Endothelial cell (in vitro differentiated cells): Measurements from ENCODE around the gene STARD8. TPM values are rescaled to one million over a fixed set of nuclear protein-coding genes. Genes with fewer than 3 reads are reported as not detected.

Experiments
- DNase-seq: peaks from one replicate; pipeline ENCODE4 v3.0.0; 2021; ENCODE audit warnings: low spot score
- H3K27ac Mint-ChIP-seq: one replicate; pipeline ENCODE4 v1.8.0; 2021; ENCODE audit warnings: mixed read lengths, inconsistent platforms; ENCODE audit not compliant: unreplicated experiment
- H3K27me3 Mint-ChIP-seq: one replicate; pipeline ENCODE4 v1.8.0; 2021; ENCODE audit warnings: mild to moderate bottlenecking, moderate library complexity, mixed read lengths, inconsistent platforms; ENCODE audit not compliant: unreplicated experiment
- H3K36me3 Mint-ChIP-seq: one replicate; pipeline ENCODE4 v1.8.0; 2021; ENCODE audit warnings: mild to moderate bottlenecking, low read depth, mixed read lengths, inconsistent platforms; ENCODE audit not compliant: unreplicated experiment
- H3K4me1 Mint-ChIP-seq: one replicate; pipeline ENCODE4 v1.8.0; 2021; ENCODE audit warnings: mild to moderate bottlenecking, mixed read lengths, inconsistent platforms; ENCODE audit not compliant: unreplicated experiment
- H3K4me3 Mint-ChIP-seq: one replicate; pipeline ENCODE4 v1.8.0; 2021; ENCODE audit warnings: mild to moderate bottlenecking, mixed read lengths, inconsistent platforms; ENCODE audit not compliant: unreplicated experiment
- H3K9me3 Mint-ChIP-seq: one replicate; pipeline ENCODE4 v1.8.0; 2021; ENCODE audit warnings: mixed read lengths, inconsistent platforms; ENCODE audit not compliant: unreplicated experiment
- total RNA-seq: library from RNA; stranded (reverse); fragmentation: NEBNext Ultra II Directional; extraction: Animal tissue kit (Norgen Biotek cat#: 25700); gene quantifications from one replicate; pipeline ENCODE4 v1.2.1, GENCODE V29; 2021; ENCODE audit not compliant: unreplicated experiment
- TF ChIP-seq, protein P1 (sequence below): fragments of 200-600 bp; sonication (generic); IDR thresholded peaks from one replicate; pipeline ENCODE4 v1.5.0; 2021; ENCODE audit warnings: antibody characterized with exemption; ENCODE audit not compliant: unreplicated experiment

The STARD8 gene
- total RNA-seq, 1 donor from 2014 or later: 82.7 TPM

DNA sequence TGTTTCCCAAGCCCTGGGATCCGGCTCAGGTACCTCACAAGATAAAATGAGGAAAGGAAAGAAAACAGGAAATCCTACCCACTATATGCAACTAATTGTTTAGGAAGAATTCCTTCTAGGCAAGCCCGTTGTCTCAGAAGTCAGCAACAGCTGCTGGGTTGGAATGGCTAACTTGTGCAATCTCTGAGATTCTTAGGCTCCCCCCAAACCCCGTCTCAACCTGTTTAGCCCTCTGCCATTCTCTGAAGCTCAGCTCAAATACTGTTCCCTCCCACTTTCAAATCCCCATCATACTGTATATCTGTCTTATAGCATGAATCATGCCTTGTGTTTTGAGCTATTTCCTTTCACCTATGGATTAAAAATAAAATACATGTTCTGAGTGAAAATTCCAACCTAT is 28.9 kb downstream of the STARD8 start:
- TF ChIP-seq, protein P1, sequence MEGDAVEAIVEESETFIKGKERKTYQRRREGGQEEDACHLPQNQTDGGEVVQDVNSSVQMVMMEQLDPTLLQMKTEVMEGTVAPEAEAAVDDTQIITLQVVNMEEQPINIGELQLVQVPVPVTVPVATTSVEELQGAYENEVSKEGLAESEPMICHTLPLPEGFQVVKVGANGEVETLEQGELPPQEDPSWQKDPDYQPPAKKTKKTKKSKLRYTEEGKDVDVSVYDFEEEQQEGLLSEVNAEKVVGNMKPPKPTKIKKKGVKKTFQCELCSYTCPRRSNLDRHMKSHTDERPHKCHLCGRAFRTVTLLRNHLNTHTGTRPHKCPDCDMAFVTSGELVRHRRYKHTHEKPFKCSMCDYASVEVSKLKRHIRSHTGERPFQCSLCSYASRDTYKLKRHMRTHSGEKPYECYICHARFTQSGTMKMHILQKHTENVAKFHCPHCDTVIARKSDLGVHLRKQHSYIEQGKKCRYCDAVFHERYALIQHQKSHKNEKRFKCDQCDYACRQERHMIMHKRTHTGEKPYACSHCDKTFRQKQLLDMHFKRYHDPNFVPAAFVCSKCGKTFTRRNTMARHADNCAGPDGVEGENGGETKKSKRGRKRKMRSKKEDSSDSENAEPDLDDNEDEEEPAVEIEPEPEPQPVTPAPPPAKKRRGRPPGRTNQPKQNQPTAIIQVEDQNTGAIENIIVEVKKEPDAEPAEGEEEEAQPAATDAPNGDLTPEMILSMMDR: no peak
- Mint-ChIP-seq H3K27ac (peak overlapping the region; percentile 78), H3K27me3 (no peaks in the 10 kb centered on the region), H3K9me3 (no peaks in the 10 kb centered on the region), H3K36me3 (no peaks in the 10 kb centered on the region), H3K4me1 (peaks cover 58% of the 10 kb centered on the region), H3K4me3 (no peak overlapping the region)
- no peak for DNase-seq

DNA sequence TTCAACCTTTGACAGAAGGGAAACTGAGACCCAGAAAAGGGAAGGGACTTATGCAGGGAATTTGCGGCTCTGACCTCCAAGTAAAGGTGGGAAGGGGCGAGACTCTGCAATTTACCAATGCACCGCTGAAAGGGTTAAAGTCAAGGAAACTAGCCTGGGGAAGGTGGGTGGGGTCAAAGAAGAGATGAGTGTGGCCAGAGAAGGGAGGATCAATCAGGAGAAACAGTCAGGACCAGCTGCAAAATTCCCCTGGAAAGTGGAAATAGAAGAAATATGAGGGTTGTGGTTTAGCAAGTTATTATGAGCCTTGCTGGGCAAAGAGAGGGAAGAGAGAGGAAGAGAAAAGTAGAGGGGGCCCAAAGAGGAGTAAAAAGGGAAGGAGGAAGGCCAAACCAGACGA is 30.5 kb downstream of the STARD8 start:
- Mint-ChIP-seq H3K4me1 (peaks cover 48% of the 10 kb centered on the region), H3K36me3 (no peaks in the 10 kb centered on the region), H3K9me3 (no peaks in the 10 kb centered on the region), H3K27me3 (no peaks in the 10 kb centered on the region), H3K27ac (peak overlapping the region; percentile 42), H3K4me3 (no peak overlapping the region)
- no peak for DNase-seq
- TF ChIP-seq, protein P1: no peak

DNA sequence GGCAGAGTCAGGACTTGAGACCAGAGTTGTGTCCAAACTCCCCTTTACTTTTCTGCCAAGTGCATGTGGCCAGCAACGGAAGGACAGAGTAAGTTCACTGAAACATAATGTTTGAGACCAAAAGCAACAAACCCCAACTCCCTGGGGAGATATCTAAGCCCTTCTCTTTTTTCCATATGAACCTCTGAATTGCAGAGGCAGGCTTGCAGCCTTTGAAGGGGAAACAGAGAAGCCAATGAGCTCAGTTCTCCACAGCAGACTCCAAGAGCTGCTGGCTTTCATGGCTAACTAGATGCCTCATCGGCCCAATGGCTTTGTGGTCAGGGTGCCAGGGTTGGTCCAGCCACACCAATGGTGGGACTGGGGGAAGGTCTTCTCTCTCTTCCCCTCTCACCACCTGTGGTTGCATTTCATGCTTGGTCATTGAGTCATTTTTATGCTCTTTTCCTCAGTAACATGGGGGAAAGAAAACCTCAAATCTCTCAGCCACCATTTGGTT is 34.0 kb downstream of the STARD8 start:
- no peak overlapping the region for H3K4me3 Mint-ChIP-seq
- no peak for DNase-seq
- no peaks in the 10 kb centered on the region for H3K36me3 Mint-ChIP-seq
- H3K4me1 Mint-ChIP-seq: peaks cover 39% of the 10 kb centered on the region
- H3K9me3 Mint-ChIP-seq: no peaks in the 10 kb centered on the region
- TF ChIP-seq, protein P1: no peak
- no peak overlapping the region for H3K27ac Mint-ChIP-seq
- peaks cover 6% of the 10 kb centered on the region for H3K27me3 Mint-ChIP-seq

DNA sequence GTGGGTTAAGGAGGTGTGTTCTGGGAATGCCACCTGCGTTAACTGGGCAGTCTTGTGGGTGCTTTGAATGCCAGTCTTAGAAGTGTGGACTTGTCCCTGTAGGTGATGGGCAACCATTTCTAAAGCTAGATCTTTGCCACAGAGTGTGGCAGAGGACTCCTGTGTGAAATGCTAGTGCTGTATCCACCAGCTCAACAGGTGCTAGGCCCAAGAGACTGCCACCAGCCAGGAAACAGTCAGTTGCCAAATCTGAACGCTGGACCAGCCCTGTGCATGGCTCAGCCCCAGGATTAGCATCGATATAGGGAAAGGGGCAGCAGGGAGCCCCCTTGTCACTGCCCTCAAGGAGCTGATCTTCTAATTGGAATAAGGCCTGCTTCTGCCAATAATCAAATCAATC is 35.3 kb downstream of the STARD8 start:
- Mint-ChIP-seq H3K4me3 (no peak overlapping the region), H3K4me1 (peaks cover 45% of the 10 kb centered on the region), H3K36me3 (no peaks in the 10 kb centered on the region), H3K27me3 (peaks cover 6% of the 10 kb centered on the region), H3K9me3 (no peaks in the 10 kb centered on the region), H3K27ac (no peak overlapping the region)
- no peak for DNase-seq
- TF ChIP-seq, protein P1: no peak

DNA sequence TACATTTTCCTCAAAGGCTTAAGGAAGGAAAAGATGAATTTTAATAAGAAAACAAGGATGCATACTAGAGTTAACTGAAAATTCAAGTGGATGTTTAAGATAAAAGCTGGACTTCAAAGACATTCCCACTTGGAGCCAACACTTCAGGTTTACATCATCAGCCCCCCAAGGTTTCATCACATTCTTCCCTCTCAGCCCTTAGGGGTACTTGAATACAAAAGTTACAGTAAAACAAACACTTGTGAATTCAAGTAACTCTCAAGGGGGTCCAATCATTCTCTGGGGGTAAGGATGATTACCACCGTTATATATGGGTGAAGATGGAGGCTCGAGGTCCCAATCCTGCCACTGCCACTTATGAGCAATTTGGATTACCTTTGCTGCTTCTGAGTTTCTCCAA is 36.1 kb downstream of the STARD8 start:
- H3K27me3 Mint-ChIP-seq: peaks cover 6% of the 10 kb centered on the region
- H3K36me3 Mint-ChIP-seq: no peaks in the 10 kb centered on the region
- no peaks in the 10 kb centered on the region for H3K9me3 Mint-ChIP-seq
- TF ChIP-seq, protein P1: no peak
- peak overlapping the region; percentile 70 for H3K27ac Mint-ChIP-seq
- H3K4me1 Mint-ChIP-seq: peaks cover 38% of the 10 kb centered on the region
- no peak for DNase-seq
- no peak overlapping the region for H3K4me3 Mint-ChIP-seq
